Urinary bladder (tissue), 4 donors: ENCODE measurements around the gene SRGAP2. TPM values are rescaled to one million over a fixed set of nuclear protein-coding genes. Genes with fewer than 3 reads are reported as not detected.
"Not testable (repeated sequence)": the region's sequence is repeated elsewhere in the genome, so short reads cannot be mapped to it uniquely, and the experiment has no call there.

Experiments used
- DNase-seq: peaks from one replicate; pipeline ENCODE4 v3.0.0-alpha.2; 2015; ENCODE audit errors: extremely low spot score
- H3K27ac ChIP-seq: one replicate; pipeline ENCODE4 v1.5.1; 2013; ENCODE audit warnings: low read depth, mild to moderate bottlenecking, moderate library complexity
- H3K36me3 ChIP-seq: one replicate; pipeline ENCODE4 v1.6.1; 2013; ENCODE audit warnings: mild to moderate bottlenecking, moderate library complexity; ENCODE audit not compliant: insufficient read depth
- H3K4me1 ChIP-seq: one replicate; pipeline ENCODE4 v1.6.1; 2013; ENCODE audit warnings: mild to moderate bottlenecking, moderate library complexity; ENCODE audit not compliant: insufficient read depth
- H3K4me3 ChIP-seq: one replicate; pipeline ENCODE4 v1.5.1; 2013; ENCODE audit warnings: low read depth, low read length
- WGBS: extraction: QIAGEN DNeasy Blood & Tissue Kit; methylation state at CpG from one replicate; pipeline ENCODE4 v1.1.7; 2013; 5-methylcytosine and 5-hydroxymethylcytosine counted together
- polyA plus RNA-seq: library from polyadenylated mRNA; stranded (reverse); fragments of 200-250 nt; gene quantifications from one replicate; pipeline ENCODE4 v1.2.3, GENCODE V29; 2013
- total RNA-seq: library from RNA; depleted of rRNA; stranded (reverse); fragments of >200 nt; gene quantifications from one replicate; pipeline ENCODE4 v1.2.3, GENCODE V29; 2014
- donor health status: healthy with polysubstance abuse.
- donor health status: healthy.

SRGAP2 gene
- total and polyA plus RNA-seq, 2 donors, result 23.0 to 71.5 TPM

GRCh38 chr1:206246129-206246886 is 43.0 kb downstream of the SRGAP2 start:
- DNase-seq, H3K27ac ChIP-seq, H3K36me3 ChIP-seq, H3K4me1 ChIP-seq, H3K4me3 ChIP-seq: not testable (repeated sequence)
- no CpG with 5 or more reads among the region's 10 CpGs for WGBS

DNA sequence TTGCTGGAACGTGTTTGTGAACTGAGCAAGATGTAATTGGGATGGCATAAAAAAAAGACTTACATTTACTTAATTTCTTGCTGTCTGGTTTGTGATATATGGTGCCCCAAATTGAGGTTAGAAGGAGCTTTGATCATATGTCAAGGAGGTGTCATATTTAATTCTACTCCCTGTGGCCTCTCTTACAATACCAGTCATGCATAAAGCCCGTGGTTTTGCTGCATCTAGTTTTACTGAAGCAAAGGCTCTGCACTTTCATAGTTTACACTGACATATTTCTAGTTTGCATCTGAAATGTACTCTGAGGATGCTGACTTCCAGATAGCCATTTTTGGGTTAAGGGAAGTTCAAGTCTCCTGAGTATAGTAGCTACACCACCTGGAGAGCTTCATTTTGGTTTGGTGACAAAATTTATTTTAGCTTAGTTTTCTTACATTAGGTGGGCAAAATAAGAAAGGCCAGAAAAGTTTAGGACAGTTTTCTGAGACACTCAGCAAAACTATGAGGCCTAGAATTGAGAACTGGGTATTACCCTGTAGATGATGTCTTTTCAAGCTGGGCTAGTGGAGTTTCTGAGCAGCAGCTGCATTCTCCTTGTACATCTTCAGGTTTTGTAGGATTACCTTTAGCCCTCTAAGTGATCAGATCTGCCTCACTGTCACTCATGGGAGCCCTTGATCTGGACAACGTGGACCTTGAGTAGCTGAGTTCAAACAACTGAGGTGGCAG is 47.8 kb downstream of the SRGAP2 start:
- not testable (repeated sequence) for H3K36me3 ChIP-seq, DNase-seq, H3K27ac ChIP-seq, H3K4me3 ChIP-seq, H3K4me1 ChIP-seq
- WGBS, result 82% methylated on average over 2 of the region's 3 CpGs

DNA sequence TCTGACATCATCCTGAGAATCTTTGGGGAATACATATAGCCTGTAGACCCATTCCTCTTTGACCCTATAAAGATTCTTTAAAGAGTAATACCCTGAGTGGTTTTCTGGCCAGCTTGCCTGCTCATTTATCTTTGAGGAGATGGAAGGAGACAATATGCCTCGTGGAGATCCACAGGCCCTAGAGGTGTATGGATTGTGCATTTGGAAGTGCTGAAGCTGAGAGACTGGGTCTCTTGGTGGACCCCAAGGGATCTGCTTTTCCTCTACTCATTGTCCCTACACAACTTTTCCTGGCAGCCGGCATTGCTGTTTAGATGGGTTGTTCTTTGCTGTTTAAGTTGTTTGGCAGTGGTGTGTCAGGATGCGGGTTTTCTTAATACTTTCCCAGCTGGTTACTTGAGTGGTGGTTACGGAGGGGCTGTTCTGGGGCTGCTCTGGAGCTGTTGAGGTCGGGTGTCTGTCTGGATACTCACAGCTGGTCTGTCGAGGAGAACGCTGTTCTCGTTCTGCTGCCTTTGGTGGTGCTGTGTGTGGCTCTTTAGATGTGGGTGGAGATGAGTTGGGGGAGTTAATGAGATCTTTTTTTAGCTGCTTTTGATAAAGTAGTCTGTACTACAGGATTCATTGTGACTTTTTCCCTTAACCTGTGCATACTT is 49.5 kb downstream of the SRGAP2 start:
- DNase-seq, H3K4me3 ChIP-seq, H3K36me3 ChIP-seq, H3K27ac ChIP-seq, H3K4me1 ChIP-seq: not testable (repeated sequence)
- whole genome bisulfite sequencing, result 42% methylated on average over 6 of the region's 8 CpGs

Other genes starting within 250 kb of the SRGAP2 start
- gene RAB7B, start 200.1 kb upstream of the SRGAP2 start, total RNA-seq, result 11.5 TPM
- gene RAB7B, start 200.1 kb upstream of the SRGAP2 start, polyA plus RNA-seq, result 4.6 TPM
- 0.26 TPM for gene CTSE, start 179.6 kb upstream of the SRGAP2 start, total RNA-seq
- 0.72 TPM for gene CTSE, start 179.6 kb upstream of the SRGAP2 start, polyA plus RNA-seq
- gene RHEX, start 150.4 kb upstream of the SRGAP2 start, total RNA-seq, result 12.5 TPM
- 8.5 TPM for gene RHEX, start 150.4 kb upstream of the SRGAP2 start, polyA plus RNA-seq
- gene AVPR1B, start 86.2 kb upstream of the SRGAP2 start, total RNA-seq, result not detected
- not detected for gene AVPR1B, start 86.2 kb upstream of the SRGAP2 start, polyA plus RNA-seq
- 2.0 TPM for gene FAM72A, start 702 bp upstream of the SRGAP2 start, total RNA-seq
- 1.2 TPM for gene FAM72A, start 702 bp upstream of the SRGAP2 start, polyA plus RNA-seq